CD4-positive, alpha-beta T cell treated with Interleukin-17A for 1 hour (primary cell): ENCODE measurements around the gene PSMA6.
A peak's percentile ranks its signal among the peaks of the same experiment; 100 is the strongest.
"Not testable (repeated sequence)": the region's sequence is repeated elsewhere in the genome, so short reads cannot be mapped to it uniquely, and the experiment has no call there.

Source experiments
- DNase-seq: peaks from one replicate; pipeline ENCODE4 v3.0.0-alpha.2; 2020

Gene PSMA6

DNA sequence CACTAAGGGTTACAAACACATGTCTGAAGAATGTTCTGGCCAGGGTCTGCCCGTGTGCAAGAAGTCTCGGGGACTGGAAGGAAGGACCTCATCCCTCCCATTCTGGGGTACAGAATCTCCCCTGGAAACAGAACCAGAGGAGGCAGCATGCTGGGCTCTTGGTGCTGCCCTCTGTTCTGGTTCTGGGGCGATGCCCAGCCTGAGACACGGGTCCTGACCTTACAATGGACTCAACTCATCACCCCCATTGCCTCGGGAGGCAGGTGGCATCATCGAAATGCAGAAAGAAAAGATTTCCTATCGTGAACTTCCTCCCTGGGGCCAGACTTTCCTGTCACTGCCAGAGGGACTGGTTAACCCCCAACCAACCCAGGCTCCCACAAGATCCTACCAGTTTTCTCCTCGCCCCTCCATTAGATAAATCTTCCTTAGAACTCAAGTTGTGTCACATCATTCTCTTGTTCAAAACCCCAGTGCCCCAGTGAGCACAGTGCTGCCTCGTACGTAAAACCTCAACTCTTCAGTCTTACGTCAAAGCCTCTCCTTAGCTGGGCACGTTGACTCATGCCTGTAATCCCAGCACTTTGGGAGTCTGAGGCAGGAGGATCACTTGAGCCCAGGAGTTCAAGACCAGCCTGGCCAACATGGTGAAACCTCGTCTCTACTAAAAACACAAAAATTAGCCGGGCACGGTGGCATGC, 52.1 kb downstream of the PSMA6 start:
- DNase-seq: no peak

DNA sequence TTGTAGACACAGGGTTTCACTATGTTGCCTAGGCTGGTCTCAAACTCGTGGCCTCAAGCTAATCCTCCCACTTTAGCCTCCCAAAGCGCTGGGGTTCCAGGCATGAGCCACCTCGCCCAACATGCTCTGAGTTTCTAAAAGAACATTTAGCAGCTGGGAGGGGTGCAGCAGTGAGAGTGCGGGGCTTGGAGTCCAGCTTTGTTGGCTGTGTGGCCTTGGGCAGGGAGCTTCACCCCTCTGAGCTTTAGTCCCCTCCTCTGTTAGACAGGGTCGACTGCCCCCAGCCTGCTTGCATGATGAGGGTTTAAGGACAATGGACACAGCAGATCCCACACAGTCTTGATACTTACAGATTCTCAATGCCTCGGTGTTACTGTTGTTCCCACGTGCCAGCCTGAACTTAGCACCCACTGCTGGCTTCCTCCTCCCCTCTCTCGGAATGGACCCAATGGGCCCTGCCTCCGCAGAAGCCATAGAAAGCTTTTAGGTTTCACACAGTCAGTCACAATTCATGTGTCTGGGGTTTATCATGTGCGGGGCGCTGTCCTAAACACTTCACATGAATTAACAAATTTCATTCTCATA, 54.6 kb downstream of the PSMA6 start:
- no peak for DNase-seq

DNA sequence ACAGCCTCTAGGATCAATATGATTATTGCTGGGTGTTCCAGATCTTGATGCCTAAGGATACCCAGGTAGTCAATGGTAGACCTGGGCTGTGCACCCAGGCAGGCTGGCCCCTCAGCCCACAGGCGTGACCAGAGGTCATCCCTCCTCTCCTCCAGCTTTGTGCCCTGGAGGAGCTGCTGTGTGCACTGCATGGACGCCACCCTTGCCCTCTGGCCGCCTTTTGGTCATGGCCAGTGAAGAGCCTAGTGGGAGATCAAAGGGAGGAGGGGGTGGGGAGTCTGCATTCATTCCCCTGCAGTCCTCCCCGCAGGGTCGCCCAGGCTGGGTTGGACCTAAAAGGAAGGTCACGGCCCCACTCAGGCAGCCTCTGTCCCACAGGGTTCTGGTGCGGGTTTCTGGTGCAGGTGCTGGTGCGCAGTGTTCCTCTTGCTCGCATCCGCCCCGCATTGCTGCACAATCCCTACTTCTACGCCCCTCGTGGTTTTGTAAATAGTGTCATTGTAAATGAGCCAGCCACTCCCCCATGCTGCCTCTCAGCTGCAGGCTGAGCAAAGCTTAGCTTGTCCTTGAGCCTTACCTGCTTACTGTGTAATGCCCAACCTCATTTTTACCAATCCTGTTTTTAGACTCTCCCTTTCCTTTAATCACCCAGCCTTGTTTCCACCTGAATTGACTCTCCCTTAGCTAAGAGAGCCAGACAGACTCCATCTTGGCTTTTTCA, 55.3 kb downstream of the PSMA6 start:
- DNase-seq: no peak

DNA sequence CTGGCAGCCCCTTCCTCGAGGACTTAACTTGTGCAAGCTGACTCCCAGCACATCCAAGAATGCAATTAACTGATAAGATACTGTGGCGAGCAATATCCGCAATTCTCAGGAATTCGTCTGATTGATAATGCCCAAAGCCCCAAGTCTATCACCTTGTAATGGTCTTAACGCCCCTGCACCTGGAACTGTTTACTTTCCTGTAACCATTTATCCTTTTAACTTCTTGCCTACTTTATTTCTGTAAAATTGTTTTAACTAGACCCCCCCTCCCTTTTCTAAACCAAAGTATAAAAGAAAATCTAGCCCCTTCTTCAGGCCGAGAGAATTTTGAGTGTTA, 55.8 kb downstream of the PSMA6 start:
- not testable (repeated sequence) for DNase-seq

DNA sequence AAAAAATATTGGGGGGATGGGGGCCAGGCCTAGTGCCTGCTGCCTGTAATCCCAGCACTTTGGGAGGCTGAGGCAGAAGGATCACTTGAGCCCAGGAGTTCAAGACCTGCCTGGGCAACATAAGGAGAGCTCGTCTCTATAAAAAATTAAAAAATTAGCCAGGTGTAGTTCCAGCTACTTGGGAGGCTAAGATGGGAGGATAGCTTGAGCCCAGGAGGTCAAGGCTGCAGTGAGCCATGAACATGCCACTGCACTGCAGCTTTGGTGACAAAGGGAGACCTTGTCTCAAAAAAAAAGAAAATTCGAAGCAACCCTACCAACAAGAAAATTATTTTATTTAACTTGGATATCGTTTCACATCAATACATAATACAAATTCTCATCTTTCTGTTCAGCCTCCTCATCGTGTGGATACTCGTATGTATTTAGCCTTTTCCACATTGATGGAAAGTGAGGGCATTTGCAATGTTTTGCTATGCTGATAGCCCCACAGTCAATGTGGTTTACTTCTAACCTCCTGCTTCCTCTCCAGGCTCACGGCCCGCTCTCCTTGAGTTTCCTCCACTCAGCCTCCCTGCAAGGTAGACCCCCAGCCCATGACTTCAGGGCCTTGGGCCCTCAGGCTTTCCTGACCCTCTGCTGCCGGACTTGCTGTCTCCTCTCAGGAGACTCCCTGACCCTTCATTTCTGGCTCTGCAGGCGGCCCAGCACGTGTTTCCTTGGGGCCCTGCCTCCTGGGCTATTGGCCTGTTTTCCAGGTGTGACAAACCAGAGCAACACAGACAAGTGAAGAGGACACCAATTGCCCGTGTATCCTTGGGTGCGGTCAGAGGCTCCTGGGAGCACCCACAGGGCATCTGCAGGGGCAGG, 57.5 kb downstream of the PSMA6 start:
- no peak for DNase-seq

DNA sequence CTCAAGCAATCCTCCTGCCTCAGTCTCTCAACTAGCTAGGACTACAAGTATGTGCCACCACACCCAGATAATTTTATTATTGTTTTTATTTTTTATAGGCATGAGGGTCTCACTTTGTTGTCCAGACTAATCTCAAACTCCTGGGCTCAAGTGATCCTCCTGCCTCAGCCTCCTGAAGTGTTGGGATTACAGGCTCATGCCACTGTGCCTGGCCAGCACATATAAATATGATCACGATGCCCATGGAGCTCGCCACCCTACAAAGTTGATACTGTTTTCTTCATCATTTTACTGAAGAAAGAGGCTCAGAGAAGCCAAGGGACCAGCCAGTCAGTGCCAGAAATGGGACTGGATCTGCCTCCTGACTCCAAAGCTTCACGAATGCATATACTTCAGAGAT, 59.3 kb downstream of the PSMA6 start:
- DNase-seq: no peak

DNA sequence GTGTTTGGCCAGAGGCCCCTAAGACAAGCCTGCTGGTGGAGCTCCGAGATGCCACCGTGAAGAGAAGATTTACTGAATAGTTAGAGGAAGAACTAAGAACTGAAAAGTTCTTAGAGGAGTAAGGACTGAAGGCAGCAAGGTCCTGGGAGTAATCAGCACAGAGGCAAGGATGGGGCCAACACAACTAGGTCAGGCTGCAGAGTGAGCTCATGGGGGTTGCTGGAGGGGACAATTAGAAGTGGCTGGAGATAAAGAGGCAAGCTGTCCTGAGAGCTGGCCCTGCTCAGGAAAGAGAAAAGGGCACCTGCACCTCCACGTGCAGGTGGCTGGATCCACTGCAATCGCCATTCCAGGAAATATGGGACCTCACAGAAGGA, 59.7 kb downstream of the PSMA6 start:
- DNase-seq: no peak

DNA sequence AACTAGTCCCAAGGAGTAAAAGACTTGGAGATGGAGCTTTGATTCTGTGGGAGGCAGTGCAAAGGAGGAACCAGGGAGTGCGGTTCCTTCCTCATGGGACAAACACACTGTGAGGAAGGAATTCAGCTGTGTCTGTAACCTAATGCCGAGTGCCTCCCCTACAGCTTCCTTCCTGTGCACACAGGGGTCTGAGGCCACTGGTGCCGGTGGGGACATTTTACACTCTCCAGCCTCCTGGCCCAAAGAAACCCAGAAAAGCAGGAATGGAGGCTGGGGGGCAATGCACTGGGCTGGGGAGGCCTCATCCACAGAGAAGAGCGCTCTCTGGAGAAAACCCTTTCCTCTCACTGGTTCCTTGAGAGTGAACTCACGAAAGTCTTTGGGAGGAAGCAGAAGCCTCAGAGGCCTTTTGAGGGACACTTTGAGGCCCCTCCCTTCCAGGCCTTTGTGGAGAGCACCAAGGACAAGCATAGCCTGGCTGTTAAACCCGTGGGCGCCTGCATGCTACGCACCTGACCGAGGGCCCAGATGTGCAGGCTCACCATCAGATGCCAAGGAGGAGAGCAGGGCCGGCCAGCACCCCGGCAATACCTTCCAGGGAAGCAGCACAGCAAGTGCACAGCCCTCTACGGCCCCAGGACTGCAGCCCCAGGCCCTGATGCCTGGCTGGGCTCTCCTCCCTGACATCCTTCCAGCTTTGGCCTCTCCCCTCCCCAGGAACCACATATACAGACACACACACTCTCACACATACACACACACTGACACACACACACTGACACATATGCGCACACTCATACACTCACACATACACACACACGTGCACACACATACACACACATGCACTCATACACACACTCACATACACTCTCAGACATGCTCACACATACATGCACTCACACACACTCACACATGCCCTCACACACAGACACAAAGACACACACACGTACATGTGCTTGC, 60.4 kb downstream of the PSMA6 start:
- no peak for DNase-seq

DNA sequence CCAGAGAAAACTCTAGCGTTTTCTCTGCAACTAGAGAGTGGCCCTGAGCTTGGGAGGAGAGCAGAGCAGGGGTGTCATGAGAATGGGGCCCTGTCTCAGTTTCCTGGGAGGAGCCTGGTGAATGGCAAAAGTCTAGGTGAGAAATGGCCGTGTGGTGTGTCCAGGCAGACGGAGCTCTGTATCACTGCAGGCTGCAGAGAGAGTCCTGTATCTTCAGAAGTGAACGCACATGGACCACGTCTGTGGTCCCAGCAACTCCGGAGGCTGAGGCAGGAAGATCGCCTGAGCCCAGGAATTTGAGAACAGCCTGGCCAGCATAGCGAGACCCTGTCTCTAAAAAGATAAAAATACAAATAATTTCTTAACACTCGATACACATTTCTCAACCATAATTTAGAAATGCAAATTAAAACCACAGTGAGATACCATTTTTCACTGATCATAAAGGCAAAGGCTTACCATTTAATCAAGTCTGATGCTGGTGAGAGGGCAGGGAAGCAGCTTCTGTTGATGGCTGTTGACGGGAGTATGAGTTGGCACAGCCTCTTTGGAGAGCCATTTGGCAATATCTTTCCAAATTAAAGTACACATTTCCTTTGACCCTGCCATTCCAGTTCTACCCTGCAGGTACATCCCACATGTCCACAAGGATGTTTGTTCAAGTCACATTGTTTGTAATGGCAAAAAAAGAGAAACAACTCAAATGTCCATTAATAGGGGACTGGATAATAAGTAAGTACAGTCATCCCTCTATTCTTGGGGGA, 61.4 kb downstream of the PSMA6 start:
- DNase-seq: no peak

DNA sequence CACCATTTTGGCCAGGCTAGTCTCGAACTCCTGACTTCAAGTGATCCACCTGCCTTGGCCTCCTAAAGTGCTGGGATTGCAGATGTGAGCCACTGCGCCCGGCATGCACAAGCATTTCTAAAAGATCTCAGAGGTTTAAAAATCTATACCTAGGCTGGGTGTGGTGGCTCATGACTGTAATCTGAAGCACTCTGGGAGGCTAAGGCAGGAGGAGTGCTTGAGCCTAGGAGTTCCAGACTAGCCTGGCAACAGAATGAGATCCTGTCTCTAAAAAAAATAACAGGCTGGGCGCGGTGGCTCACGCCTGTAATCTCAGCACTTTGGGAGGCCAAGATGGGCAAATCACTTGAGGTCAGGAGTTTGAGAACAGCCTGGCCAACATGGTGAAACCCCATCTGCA, 63.1 kb downstream of the PSMA6 start:
- DNase-seq: not testable (repeated sequence)

DNA sequence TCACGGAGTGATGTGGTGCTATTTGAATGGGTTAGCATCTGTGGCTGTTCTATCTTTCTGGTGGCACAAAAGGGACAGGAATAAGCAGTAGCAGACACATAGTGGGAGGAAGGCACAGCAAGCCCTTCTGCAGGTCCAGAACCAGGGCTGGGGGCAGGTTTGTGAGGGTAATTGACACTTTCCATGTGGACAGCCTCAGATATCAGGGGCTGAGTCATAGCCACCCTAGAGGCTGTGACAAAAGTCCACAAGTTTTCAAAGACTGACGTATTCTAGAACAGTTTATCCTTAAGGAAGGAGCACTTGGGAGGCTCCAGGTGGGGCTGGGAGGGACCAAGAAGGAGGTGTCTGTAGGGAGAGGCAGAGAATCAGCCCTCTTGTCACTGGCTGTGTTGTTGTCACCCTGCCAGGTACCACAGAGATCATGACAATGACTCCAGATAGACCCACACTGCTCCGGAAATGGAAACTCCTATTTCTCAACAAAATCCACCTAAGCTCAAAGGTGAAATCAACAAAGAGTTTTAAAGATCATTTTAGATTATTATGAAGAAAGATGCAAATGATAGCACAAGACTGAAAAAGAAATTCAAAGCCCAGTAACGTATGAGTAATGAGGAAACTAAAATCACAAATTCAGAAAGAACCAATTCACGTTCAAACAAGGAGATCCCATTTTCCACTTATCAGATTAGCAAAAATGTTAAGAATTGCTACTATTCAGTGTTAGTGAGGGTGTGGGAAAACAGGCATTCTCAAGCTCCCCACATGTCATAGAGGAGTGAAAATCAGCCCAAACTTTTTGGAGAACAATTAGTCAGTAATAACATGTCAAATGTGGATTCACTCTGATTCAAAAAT, 64.0 kb downstream of the PSMA6 start:
- no peak for DNase-seq

DNA sequence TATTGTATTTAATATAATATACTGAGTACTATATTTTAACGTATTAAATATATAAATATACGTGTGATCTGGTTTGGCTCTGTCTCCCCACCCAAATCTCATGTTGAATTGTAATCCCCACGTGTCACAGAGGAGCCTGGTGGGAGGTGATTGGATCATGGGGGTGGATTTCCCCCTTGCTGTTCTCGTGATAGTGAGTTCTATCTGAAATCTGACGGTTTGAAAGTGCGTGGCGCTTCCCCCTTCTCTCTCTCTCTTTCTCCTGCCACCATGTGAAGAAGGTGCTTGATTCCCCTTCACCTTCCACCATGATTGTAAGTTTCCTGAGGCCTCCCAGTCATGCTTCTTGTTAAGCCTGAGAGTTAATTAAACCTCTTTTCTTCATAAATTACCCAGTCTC, 67.5 kb downstream of the PSMA6 start:
- DNase-seq: not testable (repeated sequence)

DNA sequence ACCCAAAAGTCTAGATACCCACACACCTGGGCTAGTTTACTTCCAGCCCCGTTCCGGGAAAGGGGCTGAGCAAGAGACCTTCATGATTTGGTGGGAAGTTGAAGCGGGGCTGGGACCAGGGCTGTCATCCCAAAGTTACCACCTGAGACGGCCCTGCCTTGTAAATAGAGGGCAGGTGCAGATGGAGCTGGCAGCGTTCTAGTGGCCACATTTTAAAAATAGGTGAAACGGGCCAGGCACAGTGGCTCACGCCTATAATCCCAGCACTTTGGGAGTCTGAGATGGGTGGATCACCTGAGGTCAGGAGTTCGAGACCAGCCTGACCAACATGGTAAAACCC, 68.9 kb downstream of the PSMA6 start:
- DNase-seq: no peak

DNA sequence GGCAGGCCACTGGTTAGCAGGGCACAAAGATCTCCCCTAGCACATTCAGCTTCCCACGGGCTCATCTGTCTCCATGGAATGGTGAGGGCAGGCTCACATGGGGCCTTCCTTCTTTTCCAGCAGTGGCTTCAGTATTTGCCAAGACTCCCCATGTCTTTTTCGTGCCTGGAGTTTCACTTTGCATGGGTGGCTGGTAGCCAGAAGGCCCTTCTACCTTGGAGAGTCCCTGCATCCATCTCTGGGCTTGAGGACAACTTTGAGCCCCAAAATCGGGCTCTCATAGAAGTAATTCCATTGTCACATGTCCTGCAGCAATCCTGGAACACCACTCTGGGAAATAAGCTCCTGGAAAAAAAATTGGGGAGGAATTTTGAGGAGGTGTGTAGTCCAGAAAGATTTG, 70.3 kb downstream of the PSMA6 start:
- DNase-seq: no peak

DNA sequence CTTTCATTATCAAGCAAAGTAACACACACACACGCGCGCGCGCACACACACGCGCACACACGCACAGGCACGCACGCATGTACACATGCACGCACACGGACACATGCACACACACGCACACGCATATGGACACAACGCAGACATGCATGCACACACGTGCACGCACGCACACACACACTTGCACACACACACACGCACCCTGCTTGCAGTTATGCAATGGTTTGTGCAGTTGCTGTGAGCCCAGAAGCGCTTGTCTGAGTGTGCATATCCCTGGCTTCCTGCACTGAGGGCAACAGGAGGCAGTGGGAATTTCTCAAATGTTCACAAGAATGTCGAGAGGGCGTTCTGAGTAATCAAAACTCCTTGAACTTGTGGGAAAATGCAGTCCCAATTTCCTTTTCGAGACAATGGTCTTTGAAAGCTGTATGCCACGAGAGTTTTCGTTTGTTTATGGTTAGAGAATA, 70.8 kb downstream of the PSMA6 start:
- no peak for DNase-seq

DNA sequence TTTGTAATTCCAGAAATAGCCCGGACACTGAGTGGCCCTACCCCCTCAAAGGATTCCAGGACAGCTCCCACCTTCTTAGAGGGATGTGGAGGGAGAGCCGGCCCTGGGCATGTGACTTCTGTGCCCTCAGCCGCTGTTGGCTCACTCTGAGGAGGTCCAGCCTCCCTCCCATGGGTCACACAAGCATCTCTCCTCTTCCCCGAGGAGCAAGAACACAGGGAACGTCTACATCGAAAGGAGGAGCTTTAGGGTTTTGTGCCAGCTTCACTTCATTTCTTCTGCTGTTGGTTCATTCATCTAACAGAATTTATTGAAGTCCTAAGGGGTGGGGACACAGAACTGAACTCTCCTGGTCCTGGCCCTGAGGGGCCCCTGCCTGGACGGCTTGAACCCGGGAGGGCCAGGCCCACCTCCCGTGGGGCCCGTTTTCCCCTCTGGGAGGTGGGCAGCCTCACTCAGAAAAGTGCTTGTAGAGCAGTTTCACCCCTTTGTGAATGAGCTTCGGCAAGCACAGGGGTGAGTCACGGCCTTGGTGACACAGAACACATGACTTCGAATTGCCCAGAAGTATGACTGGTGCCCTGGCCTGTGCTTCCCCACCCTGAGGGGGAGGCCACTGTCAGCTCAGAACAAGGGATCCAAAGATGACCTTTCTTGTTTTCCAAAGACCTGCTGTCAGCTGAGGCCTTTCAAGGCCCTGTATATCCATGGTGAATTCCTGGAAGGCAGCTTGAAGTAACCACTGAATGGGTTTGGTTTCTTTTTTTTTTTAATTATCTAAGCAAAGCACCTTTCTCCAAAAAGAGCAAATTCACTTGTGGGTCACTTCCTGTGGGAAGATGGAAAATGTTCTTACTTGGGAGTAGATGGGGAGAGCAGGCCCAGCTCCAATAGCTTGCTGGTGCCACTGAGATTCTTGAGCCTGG, 73.2 kb downstream of the PSMA6 start:
- DNase-seq: peak; percentile 35

DNA sequence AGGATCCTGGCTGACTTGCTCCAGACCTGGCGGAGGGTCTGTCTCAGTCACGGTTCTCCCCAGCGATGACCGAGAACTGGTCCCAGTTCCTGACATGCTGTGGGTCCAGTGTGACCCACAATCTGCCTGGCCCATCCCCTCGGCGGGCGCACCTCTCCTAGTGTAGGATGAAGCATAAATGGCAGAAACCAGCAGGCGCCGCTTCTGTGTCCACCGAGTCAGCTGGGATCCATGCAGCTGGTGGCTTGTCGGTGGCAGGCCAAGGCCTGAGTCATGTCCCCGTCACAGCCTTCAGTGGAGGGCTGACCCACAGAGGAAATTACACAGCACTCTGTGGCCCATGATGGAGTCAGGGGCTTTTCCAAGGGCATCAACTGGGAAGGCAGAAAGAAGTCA, 73.9 kb downstream of the PSMA6 start:
- DNase-seq: no peak

DNA sequence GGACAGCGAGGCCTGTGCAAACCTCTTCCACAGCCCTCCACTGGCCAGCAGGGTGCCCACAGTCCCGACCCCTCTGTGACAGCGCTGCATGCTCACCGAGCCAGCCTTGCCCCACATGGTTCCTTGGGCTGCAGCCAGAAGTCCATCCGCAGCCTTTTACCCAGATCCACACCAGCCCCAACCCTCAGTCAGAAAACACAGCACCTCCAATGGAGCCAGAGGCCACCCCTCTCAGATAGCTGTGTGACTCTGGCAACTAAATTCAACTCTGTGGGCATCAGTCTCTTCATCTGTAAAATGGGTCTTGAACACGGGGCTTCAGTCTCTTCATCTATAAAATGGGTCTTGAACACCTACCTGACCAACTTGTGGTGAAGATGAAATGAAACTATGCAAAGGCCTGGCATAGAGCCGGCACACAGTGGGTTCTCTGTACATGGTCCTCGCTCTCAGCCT, 74.4 kb downstream of the PSMA6 start:
- DNase-seq: no peak

DNA sequence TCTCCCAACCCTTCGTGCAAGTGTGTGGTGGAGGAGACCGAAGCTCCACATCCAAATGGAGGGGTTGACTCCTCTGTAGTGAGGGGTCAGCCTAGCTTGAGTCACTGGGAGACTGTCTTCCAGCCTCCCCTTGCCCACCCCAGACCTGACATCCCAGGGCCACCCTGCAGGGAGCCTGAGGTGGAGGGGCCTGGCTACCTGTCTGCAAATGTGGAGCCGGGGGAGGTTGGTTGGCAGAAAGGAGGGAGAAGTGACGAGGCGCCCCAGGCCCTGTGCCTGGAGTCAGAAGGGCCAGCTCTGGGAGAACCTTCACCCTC, 74.8 kb downstream of the PSMA6 start:
- DNase-seq: no peak
